HL-60/S4 treated with retinoic acid at 250 ng/mL for 4 days and 3 days (cell line): ENCODE data around the gene GDPD1.

ENCODE experiments used
- in situ Hi-C: fragments of 300-500 bp; cut with MboI; formaldehyde crosslinking; loops from 2 replicates; pipeline ENCODE4 v1.7.0; 2022; ENCODE audit warnings: low sequenced_read_pairs

GDPD1 gene

GRCh38 chr17:59311051-59311468 lies 90.7 kb downstream of the GDPD1 start:
- in situ Hi-C loops: loop anchor here (5.0 kb wide), 1 partner anchor 131 kb away; no protein-coding TSS in a partner anchor

- in situ Hi-C loops: loop anchor here (5.0 kb wide), 1 partner anchor 131 kb away; no protein-coding TSS in a partner anchor
Measured at GRCh38 chr17:59311521-59311920, 91.2 kb downstream of the GDPD1 start.

DNA sequence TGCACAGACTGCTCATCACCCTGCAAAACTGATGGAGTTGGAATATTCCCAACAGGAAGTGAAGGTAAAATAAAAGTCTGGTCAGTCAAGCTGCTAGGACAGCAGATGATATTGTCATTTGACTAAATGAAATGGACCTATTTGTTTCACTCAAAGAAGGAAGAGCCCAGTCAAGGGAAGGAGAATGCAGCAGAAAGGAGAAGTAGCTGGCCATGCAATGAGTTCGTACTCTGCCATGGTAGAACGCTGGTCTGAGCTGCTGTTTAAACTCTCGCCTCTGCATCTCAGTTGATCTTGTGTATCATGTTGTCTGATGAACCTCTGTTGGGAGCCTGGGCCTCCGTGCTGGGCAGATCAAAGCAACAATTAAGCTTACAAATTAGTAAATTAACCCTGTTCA lies 95.6 kb downstream of the GDPD1 start:
- in situ Hi-C loops: no loop called here
